ENCODE measurements around the gene HOXC5. TPM values are rescaled to one million over a fixed set of nuclear protein-coding genes. Genes with fewer than 3 reads are reported as not detected.

Gene HOXC5
- polyA plus RNA-seq, 3 donors: 0.14 to 2.0 (median 0.18) TPM

- 33 to 59% (median 50%) methylated on average over 12 of the region's 12 CpGs for WGBS, 3 donors
- no peak overlapping the region for H3K27ac ChIP-seq (ENCODE audit: low read depth, low read length)
Measured at GRCh38 chr12:54051026-54051842, 18.4 kb downstream of the HOXC5 start.

- WGBS, 3 donors: 20 to 39% (median 35%) methylated on average over 24 of the region's 24 CpGs
- H3K27ac ChIP-seq (ENCODE audit: low read depth, low read length): peak overlapping the region; percentile 39
Measured at GRCh38 chr12:54051874-54052437, 19.1 kb downstream of the HOXC5 start.

DNA sequence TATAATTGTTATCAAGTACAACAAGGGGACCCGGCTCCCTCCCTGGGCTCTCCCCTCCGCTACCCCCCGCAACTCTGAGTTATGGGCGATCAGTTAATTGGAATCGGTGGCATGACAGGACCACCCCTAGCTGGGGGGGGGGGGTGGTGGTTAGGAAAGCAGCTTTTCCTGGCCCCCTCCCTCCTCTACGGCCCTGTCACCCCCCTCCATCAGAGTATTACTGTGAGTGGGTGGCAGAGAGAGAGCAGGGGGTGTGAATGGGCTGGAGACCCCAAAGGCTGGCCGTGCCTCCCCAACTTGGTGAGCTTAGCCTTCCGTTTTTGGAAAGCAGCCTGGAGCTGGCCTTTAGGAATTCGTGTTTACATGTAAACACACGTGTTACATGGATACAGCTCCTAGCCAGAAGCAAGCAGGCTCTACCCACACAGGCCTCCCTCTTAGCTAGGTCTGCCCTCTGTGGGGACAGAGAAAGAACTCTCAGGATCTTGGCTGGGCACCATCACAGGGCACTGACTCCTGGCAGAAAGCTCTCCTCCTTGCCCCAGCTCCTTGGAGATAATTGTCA lies 19.7 kb downstream of the HOXC5 start:
- H3K27ac ChIP-seq (ENCODE audit: low read depth, low read length): peak overlapping the region; percentile 39

DNA sequence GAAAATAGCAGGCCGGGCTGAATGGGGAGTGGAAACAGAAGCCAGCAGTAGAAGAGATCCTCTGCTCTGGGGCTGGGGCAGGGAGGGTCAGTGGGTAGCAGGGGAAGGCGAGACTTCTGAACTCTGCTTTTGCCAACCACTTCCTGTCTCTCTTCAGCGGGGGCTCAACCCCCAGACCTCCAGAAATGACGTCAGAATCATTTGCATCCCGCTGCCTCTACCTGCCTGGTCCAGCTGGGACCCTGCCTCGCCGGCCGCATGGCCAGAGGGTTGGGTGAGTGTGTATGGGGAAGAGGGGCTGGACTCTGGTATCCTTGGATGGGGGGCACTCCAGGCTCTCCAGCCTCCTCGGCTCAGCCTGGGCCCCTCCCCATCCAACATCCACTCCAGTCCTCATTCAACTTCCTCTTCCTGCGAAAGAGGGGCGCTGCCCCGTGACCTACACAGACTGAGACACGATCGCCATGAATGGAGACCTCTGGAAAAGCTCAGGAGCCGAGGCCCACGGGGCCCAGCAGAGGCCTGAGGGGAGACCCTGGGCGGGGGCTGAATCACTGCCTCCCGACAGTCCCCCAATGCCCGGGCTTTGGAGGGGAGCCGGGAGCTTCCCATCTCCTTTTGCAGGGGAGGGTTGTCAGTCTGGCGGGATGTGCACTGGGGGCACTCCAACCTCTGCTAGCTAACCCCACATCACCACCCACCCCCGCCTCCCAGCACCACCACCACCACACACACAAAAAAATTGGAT lies 20.3 kb downstream of the HOXC5 start:
- H3K27ac ChIP-seq (ENCODE audit: low read depth, low read length): no peak overlapping the region

More for the DNA sequence above, 19.7 kb downstream of the HOXC5 start:
- WGBS, 3 donors: 21 to 33% (median 33%) methylated on average over 10 of the region's 10 CpGs

GRCh38 chr12:54053751-54054741 lies 21.2 kb downstream of the HOXC5 start, which contains the start of gene HOXC4:
Gene HOXC4 (plus strand): TSS chr12:54053835. CDS start chr12:54053923, 88 bp downstream.
- 5 to 6% (median 5%) methylated on average over 51 to 52 of the region's 52 CpGs for WGBS, 3 donors

More for the DNA sequence above, 20.3 kb downstream of the HOXC5 start:
- WGBS, 3 donors: 4 to 7% (median 5%) methylated on average over 17 to 22 of the region's 22 CpGs

DNA sequence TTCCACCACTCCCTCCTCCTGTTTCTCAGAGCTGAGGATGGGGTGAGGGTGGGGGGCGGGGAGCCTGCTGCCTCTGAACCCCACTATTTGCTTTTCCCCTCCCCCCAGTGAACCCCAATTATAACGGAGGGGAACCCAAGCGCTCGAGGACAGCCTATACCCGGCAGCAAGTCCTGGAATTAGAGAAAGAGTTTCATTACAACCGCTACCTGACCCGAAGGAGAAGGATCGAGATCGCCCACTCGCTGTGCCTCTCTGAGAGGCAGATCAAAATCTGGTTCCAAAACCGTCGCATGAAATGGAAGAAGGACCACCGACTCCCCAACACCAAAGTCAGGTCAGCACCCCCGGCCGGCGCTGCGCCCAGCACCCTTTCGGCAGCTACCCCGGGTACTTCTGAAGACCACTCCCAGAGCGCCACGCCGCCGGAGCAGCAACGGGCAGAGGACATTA lies 21.9 kb downstream of the HOXC5 start:
- 18 to 27% (median 23%) methylated on average over 24 of the region's 24 CpGs for WGBS, 3 donors
- no peak overlapping the region for H3K27ac ChIP-seq (ENCODE audit: low read depth, low read length)

More at GRCh38 chr12:54053751-54054741, 21.2 kb downstream of the HOXC5 start, which contains the start of gene HOXC4:
- no peak within 1 kb of the TSS for H3K27ac ChIP-seq (ENCODE audit: low read depth, low read length)

DNA sequence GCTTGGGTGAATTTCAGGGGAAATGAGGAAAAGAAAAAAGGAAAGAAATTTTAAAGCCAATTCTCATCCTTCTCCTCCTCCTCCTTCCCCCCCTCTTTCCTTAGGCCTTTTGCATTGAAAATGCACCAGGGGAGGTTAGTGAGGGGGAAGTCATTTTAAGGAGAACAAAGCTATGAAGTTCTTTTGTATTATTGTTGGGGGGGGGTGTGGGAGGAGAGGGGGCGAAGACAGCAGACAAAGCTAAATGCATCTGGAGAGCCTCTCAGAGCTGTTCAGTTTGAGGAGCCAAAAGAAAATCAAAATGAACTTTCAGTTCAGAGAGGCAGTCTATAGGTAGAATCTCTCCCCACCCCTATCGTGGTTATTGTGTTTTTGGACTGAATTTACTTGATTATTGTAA lies 22.7 kb downstream of the HOXC5 start:
- no peak overlapping the region for H3K27ac ChIP-seq (ENCODE audit: low read depth, low read length)
- WGBS, 3 donors: 59 to 77% (median 64%) methylated on average over 2 of the region's 2 CpGs

GRCh38 chr12:54056110-54056509 lies 23.3 kb downstream of the HOXC5 start:
- H3K27ac ChIP-seq (ENCODE audit: low read depth, low read length): no peak overlapping the region

DNA sequence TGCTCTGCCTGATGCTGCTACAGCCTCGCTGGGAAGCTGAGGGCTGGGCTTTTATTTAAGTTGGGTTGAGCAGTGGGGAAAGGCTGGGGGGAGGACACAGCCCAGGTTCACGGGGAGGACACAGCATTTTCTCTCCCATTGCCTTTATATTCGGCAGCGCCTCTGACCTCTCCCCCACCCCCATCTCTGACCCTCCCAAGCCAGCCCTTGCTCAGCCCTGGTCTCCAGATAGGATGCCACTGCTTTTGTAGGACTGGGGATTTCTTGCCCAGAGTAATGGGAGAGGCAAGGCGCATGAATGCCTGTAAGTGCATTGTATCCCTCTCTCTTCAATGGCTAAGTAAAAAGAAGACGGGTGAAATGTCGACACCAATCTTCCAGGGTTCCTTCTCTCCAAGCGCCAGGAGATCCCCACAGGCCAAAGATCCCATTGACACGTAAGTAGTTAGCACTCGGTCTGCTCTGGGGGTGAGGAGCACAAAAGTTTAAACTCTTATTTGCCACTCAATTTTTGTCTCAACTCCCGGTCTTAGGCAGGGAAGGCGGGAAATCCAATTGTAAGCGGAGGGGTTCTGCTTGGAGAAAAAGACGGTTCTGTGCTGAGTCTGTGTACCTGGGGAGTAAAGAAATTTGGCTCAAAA lies 25.4 kb downstream of the HOXC5 start:
- 56 to 71% (median 58%) methylated on average over 14 of the region's 14 CpGs for WGBS, 3 donors
- no peak overlapping the region for H3K27ac ChIP-seq (ENCODE audit: low read depth, low read length)

GRCh38 chr12:54059668-54060067 lies 26.8 kb downstream of the HOXC5 start:
- WGBS, 3 donors: 38 to 41% (median 38%) methylated on average over 7 of the region's 7 CpGs
- H3K27ac ChIP-seq (ENCODE audit: low read depth, low read length): no peak overlapping the region

DNA sequence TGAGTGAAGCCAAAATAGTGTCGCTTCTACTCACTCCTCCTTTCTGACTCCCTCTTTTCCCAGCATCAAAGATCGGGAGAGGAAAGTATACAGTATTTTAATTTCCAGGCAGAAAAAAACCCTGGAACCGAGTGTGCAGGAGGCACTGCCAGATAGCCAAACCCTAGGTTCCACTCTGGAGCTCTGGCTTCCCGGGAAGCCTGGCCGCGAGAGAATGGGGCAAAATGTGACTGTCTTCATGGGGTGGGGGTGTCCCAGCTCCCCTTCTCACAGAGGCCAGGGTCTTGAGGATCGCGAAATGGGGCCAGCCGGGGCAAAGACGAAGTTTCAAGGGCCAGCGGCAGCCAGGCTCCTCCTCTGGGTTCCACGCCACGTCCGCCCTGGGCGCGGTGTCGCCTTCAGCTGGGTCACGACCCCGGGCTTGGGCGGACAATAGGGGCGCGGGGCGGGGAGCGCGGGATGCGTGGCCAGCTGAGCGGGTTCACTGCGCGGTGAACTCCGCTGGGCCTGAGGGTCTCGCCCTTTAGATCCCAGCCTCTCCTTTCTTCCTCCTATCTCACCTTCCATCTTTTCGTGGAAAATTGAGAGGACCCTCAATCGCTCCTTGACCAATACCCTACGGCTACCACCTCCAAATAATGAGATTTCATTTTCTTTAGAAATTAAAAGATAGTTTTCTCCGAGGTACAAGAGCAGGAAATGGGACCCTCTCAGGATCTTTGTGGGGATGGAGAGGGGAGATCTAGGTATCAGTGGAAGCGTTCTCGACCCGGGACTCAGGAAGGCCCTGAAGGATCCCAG lies 27.5 kb downstream of the HOXC5 start:
- WGBS, 3 donors: 41 to 55% (median 43%) methylated on average over 38 of the region's 38 CpGs
- no peak overlapping the region for H3K27ac ChIP-seq (ENCODE audit: low read depth, low read length)

GRCh38 chr12:54060975-54061778 lies 28.3 kb downstream of the HOXC5 start:
- whole genome bisulfite sequencing, 3 donors: 56 to 65% (median 64%) methylated on average over 7 of the region's 7 CpGs
- no peak overlapping the region for H3K27ac ChIP-seq (ENCODE audit: low read depth, low read length)

DNA sequence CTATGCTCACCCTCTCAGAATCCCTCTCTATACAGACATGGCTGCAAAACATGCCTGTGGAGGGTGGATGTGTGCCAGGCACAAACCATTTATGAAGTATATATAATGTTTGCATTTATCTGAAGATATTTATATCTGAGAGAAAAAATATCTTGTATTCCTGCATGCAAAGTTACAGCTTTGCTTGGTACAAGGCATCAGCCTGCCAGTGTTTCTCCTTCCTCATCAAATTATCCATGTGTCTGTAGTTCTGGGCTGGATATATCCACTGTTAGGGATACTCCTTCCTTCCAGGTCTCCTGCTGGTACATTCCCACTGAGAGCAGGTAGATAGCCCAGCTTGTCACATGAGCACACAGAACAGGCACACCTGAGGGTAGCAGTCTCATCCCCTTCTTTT lies 32.8 kb downstream of the HOXC5 start:
- no peak overlapping the region for H3K27ac ChIP-seq (ENCODE audit: low read depth, low read length)

DNA sequence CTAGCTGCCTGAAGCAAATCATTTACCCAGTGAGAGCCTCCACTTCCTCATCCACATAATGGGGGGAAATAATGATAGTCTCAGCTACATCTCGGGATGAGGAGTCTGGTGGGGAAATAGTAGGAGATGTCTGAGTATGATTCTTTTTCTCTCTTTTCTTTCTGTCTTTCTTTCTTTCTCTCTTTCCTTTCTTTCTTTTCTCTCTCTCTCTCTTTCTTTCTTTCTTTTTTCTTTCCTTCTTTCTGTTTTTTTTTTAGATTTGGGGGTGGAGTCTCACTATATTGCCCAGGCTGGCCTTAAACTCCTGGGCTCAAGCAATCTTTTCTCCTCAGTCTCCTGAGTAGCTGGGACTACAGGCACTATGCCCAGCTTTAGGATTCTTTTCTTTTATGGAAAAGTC lies 33.6 kb downstream of the HOXC5 start:
- WGBS, 3 donors: 63 to 89% (median 88%) methylated on average over 1 of the region's 1 CpG

GRCh38 chr12:54068418-54069070 lies 35.7 kb downstream of the HOXC5 start:
- WGBS, 3 donors: 82 to 92% (median 91%) methylated on average over 4 of the region's 4 CpGs
- no peak overlapping the region for H3K27ac ChIP-seq (ENCODE audit: low read depth, low read length)

More for the DNA sequence above, 33.6 kb downstream of the HOXC5 start:
- H3K27ac ChIP-seq (ENCODE audit: low read depth, low read length): no peak overlapping the region
